NCI-H1048 (cell line): ENCODE data around the gene SUPT3H.

ENCODE experiments used
- DNase-seq: peaks from one replicate; lab custom pipeline; 2025; lab: John Stamatoyannopoulos, UW

SUPT3H gene

DNA sequence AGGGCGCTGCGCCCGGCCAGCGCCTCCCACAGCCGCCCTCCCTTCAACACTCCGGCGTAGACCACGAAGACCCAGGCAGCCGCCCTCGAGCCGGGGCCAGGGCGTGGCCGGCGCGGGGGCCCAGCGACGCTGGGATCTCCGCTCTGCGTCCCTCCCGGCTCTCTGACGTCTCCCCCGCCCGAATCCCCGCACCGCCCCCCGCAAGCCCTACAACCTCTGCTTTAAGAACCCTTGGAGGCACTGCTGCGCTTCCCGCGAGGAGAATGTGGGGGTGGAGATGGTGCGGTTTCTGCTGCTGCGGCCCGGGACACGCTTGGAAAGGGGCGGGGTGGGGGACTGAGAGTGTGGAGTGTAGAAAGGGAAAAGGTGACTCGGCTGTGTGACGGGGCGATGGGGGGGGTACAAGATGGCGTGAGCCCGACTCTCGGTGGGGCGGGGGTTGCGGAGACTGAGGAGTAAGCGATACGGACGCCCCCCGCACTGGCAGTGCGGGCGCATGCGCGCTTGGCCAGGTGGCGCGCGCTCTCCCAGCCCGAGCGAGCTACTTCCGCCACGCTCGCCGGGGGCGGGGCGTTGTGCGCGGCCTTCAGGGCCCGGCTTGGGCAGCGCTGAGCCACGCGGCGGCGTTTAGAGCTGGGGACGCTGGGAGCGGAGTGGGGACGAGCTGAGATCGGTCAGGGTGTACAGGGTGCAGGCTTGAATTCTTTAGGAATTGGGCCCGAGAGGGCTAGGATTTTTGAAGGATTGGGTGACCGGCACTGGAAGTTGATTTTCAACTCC, at the start of gene SUPT3H:
TSS of gene SUPT3H (minus strand) at position 381 of the 780 bp plus-strand sequence.
- peak; percentile 80 for DNase-seq

DNA sequence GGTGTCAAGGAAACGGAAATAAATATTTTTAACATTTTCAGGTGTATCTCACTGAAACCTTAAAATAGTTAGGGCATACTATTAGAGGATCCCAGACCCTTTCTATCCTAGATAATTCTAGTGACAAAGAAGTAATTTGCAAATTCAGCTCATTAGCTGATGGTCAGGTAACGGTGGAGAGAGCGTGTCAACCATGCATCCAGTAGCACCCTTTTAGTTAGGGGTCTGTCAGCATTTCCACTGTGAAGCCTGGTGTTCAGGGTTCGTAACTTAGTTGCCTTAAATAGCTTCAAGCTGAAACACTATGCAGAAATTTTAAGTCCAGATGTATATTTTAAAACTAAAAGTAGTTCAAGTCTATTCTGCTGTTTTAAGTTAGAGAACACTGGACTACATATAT, 48.5 kb upstream of the SUPT3H start:
- DNase-seq = no peak

DNA sequence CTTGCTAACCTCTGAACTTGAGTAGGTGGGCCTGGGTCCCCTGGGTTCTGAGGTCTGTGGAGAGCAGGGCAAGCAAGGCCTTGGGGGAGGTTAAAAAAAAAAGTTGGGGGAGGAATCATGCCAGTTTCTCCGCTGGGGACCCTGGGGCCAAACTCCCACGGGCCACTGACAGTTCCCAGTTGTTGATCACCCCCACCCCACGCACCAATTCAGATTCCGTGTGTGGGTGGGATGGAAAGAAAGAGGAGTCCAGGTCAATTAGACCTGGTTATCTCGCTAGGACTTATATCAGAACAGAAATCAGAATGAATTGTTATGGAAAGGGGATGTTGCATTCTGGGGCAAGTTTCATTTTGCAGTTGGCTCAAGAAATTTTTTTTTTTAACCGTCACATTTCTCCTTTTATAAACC, 46.7 kb upstream of the SUPT3H start:
- DNase-seq = no peak

GRCh38 chr6:45423824-45424450, 46.2 kb upstream of the SUPT3H start:
- DNase-seq = no peak

DNA sequence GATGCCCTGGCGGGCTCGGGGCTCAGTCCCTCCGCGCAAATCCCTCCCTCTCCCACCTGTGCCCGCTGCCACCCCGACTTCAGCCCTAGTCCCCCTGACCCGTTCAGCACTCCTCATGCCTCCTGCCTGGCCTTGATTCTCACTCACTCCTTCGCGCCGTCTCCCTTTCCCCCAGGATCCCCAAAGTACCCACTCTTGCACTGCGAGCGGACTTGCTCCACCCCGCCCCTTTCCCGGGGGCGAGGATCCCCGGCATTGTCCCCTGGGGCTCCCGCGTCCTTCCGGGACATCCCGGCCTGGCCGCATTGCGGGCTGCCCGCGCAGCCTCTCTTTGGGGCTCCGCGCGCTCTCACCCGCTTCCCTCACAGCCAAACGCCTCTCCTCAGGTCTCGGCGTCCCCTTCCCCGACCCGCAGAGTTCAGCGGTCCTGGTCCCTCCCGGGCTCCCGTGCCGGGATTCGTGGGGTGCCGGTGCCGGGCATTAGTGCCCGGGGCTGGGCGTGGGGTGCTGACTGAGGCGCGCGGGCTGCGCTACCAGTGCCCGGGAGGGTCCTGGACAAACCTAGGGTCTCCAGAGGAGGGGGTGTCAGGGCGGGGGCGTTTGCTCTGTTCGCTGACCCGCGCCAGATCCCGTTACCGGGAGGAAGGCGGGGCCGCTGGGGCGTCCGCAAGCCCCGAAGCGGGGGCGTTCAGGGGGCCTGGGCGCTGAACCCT, 45.5 kb upstream of the SUPT3H start:
- DNase-seq = no peak

GRCh38 chr6:45422503-45423110, 44.9 kb upstream of the SUPT3H start:
- no peak for DNase-seq

- no peak for DNase-seq
Observed at GRCh38 chr6:45421709-45422502, 44.2 kb upstream of the SUPT3H start.

- DNase-seq = no peak
Observed at GRCh38 chr6:45420909-45421708, 43.4 kb upstream of the SUPT3H start.

GRCh38 chr6:45420083-45420908, 42.6 kb upstream of the SUPT3H start:
- DNase-seq = no peak

DNA sequence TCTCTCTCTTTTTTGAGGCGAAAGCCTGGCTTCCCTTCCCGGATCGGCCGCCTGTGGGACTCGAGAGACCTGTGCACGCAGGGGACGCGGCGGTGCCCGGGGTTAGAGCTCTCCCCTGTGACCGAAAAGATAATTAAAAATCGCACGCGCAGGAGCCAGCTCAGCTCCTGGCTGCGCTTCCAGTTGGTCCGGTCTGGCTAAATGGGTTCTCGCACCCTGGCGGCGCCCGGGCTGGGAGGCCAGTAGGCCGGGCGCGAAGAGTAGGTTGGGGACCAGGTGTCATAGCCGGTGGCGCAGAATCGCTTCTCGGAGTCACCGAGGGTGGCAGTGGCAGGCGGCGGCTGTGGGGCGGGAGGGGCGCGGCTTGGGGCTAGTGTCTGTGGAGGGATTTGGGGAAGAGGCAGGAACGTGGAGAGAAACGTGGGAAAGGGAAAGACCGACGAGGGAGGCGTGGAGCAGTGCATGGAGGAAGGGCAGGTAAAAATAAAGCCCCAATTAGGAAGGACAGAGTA, 41.9 kb upstream of the SUPT3H start:
- no peak for DNase-seq

DNA sequence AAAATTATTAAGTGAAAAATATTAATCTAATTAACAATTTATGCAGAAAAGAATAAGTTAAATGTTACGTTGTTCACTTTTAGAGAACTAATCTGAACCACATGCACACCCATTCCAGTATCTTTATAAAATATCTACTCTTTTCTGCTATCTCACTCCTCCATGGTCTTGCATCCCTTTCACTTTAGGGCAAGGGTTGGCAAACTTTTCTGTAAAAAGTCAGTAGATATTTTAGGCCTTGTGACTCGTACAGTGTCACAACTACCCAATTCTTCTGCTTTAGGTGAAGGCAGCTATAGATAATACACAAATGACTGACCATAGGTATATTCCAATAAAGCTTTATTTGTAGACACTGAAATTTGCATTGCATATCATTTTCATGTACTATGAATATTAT, 39.7 kb upstream of the SUPT3H start:
- no peak for DNase-seq

GRCh38 chr6:45416700-45417099, 39.0 kb upstream of the SUPT3H start:
- no peak for DNase-seq

DNA sequence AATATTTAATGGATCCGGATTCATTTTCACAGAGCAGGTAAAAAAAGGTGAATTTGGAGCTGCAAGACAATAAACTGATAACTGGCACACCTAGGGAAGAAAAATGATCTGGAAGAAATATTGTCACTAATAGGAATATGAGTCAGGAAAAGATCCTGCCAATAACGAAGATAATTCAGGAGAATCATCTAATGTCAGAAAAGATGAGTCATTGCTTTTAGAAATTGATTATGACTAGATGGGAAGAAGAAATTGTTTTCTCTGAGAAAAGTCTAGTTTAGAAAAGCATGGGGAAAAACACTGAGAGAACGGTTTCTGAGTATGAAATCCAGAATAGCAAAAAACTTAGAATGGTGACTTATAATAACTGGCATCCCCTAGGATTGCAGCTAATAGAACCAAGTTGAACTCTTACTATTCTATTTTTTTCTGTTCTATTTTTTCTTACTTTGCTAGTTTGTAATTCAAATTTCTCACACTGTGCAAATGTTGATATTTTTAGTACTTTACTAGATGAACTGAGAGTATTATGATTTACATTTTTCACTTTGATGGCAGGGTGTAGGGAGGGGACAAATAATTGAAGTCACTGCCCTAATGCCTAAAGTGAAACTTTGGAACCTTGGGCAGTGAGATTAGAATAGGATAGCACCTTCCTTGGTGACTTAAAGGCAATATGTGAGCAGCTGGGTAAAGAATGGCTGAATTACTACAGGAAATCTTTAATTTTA, 38.2 kb upstream of the SUPT3H start:
- no peak for DNase-seq

DNA sequence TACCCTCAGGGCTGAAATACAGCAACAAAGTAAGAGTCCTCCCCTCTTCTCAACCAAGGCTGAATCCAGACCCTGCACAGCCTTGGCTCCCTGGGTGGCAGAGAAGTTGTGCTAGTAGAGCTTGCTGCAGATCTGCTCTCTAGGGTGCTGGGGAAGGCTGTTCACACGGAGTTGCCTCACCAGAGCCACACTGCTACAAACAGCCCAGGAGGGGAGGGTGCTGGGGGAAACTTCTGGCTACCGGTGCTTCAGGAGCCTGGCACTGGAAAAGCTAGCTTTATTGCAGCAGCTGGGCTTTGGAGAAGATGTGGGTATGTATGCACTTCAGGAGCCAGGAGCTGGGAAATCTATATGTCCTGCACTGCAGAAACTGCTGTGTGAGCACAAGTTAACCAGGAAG, 37.6 kb upstream of the SUPT3H start:
- no peak for DNase-seq

GRCh38 chr6:45411959-45412358, 34.2 kb upstream of the SUPT3H start:
- no peak for DNase-seq

GRCh38 chr6:45400021-45400420, 22.3 kb upstream of the SUPT3H start:
- DNase-seq = no peak

DNA sequence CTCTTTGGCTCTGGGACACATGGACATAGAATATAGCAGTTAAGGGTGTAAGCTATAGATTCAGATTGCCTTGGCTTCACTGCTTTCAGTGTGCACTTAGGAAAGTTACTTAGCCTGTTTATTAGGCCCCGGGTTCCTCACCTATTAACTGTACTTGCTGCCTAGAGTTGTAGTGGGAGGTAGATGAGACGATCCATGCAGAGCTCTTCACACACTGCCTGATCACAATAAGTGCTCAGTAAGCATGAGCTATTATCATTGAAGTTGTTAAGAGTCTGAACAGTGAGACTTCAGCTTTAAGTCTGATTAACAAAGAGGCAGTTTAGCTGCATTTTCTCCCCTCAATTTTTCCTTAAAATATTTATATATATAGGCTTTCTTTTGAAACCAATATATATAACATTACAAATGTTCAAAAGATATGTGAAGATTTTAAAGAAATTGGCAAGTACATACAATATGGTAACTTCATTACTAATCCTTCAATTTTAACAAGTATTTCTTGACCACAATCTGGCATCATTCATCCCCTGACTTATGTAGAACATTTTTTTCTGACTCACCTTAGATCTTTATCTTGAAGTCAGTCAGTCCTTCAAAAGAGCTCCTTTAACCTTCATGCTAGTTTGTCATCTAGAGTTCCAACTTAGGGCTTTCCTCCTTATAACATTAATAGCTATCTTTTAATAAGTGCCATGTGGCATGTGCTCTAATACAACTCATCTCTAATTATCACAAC, 20.5 kb upstream of the SUPT3H start:
- DNase-seq = no peak

DNA sequence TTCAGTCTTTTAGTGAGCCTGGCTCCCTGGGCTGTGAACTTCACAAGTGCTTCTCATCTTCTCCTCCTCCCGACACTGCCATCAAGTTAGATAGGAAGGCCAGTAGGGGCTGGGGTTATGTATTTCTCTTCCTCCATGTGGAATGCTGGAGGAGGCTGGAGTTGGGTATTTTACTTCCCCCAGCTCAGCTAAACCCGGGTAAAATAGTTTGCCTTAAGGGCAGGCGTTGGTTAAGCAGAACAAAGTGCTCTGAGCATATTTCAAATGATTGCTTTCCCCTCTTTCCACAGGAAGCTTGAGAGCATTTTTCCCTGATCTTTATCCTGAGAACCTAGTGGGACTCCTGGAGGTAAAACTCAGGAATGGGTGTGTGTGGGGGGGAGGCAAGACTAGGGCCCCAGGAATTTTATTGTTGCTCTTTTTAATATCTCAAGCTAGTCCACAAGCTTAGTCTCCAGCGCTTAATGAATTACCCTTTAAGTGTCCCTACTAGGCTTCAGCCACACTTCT, 16.9 kb upstream of the SUPT3H start:
- DNase-seq = no peak
